ENCODE measurements around the gene ABCA13.

Gene ABCA13

DNA sequence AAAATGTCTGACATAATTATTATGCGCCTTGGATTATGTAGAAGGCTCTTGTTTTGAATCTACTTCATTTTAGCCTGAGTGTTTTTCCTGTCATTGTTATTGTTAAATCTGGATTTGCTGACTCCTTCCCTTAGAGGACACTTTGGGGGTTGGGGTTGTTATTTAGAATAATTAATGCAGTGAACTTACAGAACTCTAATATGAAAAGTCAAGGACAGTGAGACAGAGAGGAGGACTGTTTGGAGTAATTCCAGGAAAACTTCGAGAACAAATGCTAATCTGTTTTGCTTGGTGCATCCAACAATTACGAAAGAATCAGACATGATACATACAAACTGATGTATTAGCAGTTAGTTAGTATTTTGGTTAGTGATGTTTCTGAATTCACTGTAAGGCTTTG lies 146.1 kb downstream of the ABCA13 start:
- no peaks in the 10 kb centered on the region for H3K4me1 Mint-ChIP-seq
- no peaks in the 10 kb centered on the region for H3K27me3 Mint-ChIP-seq
- no peaks in the 10 kb centered on the region for H3K36me3 Mint-ChIP-seq (ENCODE audit: insufficient read depth)
- no peak for ATAC-seq (replicated peaks; ENCODE audit: extremely low read depth, poor library complexity, severe bottlenecking)
- DNase-seq (ENCODE audit: low spot score in 2 of 2): no peak
- no peak overlapping the region for H3K4me3 Mint-ChIP-seq
- H3K9me3 Mint-ChIP-seq: no peaks in the 10 kb centered on the region
- no peak overlapping the region for H3K27ac Mint-ChIP-seq (ENCODE audit: low read depth)

DNA sequence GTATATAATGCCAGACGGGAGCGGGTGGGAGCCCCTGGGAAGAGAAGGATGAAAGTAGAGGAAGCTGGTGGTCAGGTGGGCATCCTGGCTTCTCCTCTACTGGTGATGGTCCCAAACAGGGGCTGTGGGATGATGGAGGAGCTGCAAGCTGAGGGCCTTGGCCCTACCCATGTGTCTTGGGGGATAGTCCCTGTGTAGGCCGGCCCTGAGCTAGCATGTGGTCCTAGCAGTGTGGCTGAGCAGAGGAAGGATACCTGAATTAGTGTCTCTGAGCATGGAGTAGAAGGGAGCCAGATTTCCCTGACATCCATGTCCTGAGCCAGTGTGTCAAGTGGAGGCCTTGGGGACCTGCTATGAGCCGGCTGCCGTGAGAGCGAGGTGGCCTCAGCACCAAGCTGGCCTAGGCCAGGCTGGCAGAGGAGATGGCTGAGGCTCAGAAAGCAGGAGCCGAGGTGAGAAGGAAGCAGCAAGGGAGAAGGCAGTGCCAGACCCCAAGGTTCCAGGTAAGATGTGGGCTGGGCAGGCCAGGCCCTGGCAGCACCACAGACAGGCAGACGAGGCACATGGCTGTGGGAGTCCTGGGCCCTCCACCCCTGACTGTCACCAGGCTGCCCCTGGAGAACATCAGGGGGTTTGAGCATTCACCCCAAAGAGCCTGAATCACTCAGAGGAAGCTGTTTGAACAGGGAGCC lies 150.2 kb downstream of the ABCA13 start:
- no peak for DNase-seq (ENCODE audit: low spot score in 2 of 2)
- Mint-ChIP-seq H3K36me3 (ENCODE audit: insufficient read depth) (no peaks in the 10 kb centered on the region), H3K9me3 (no peaks in the 10 kb centered on the region), H3K27ac (ENCODE audit: low read depth) (no peak overlapping the region), H3K27me3 (no peaks in the 10 kb centered on the region), H3K4me1 (no peaks in the 10 kb centered on the region), H3K4me3 (no peak overlapping the region)
- ATAC-seq (replicated peaks; ENCODE audit: extremely low read depth, poor library complexity, severe bottlenecking): no peak

DNA sequence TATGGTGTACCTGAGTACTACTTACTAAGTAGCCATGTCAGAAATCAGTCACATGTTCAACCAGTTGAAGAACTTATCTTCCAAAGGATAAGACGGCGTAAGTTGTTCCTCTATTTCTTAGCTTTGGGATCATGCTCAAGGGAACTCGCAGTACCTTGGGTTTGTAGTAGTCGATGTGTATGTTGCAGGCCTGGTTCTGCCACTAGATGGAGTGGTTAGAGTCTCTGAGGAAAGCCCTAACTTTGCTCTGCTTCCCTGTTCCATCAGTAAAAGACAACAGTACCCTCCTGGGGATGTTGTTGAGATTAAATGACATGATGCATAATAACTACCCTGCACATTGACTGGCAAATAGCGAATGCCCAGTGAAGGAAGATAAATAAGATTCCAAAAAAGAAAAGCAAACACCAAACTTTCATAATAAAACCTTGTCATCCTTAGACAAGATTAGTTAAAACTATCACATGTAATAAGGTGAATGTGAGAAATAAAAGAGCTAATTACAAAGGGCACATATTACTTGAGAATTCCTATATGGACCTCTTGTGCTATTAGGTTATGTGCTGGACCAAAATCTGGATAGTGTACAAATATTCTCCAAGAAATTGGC lies 165.9 kb downstream of the ABCA13 start:
- H3K4me1 Mint-ChIP-seq: no peaks in the 10 kb centered on the region
- no peak overlapping the region for H3K27ac Mint-ChIP-seq (ENCODE audit: low read depth)
- H3K27me3 Mint-ChIP-seq: no peaks in the 10 kb centered on the region
- ATAC-seq (replicated peaks; ENCODE audit: extremely low read depth, poor library complexity, severe bottlenecking) (no peak), DNase-seq (ENCODE audit: low spot score in 2 of 2) (no peak)
- H3K36me3 Mint-ChIP-seq (ENCODE audit: insufficient read depth): no peaks in the 10 kb centered on the region
- no peak overlapping the region for H3K4me3 Mint-ChIP-seq
- H3K9me3 Mint-ChIP-seq: no peaks in the 10 kb centered on the region

DNA sequence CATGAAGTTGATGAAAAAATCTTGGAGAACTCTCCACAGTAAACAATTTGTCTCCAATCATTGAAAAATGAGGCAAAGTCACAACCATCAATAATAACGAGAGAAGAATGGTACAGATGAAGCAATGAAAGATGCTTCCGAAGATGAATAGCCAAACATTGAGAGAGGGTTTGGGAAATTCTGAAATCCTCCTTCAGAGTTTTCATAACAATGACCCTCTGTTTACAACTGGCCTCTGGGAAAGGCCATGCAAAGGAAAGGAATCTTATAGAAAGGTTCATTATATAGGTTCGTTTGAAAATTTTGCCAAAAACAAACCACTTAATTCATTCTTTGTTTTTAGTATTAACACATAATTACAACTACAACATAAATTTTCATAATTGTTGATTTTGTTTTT lies 166.5 kb downstream of the ABCA13 start:
- Mint-ChIP-seq H3K27ac (ENCODE audit: low read depth) (no peak overlapping the region), H3K4me3 (no peak overlapping the region), H3K4me1 (no peaks in the 10 kb centered on the region), H3K9me3 (no peaks in the 10 kb centered on the region), H3K27me3 (no peaks in the 10 kb centered on the region), H3K36me3 (ENCODE audit: insufficient read depth) (no peaks in the 10 kb centered on the region)
- DNase-seq (ENCODE audit: low spot score in 2 of 2) (no peak), ATAC-seq (replicated peaks; ENCODE audit: extremely low read depth, poor library complexity, severe bottlenecking) (no peak)

GRCh38 chr7:48347230-48347825 lies 176.1 kb downstream of the ABCA13 start:
- H3K4me3 Mint-ChIP-seq: no peak overlapping the region
- DNase-seq (ENCODE audit: low spot score in 2 of 2) (no peak), ATAC-seq (replicated peaks; ENCODE audit: extremely low read depth, poor library complexity, severe bottlenecking) (no peak)
- H3K4me1 Mint-ChIP-seq: no peaks in the 10 kb centered on the region
- H3K9me3 Mint-ChIP-seq: no peaks in the 10 kb centered on the region
- no peaks in the 10 kb centered on the region for H3K36me3 Mint-ChIP-seq (ENCODE audit: insufficient read depth)
- H3K27ac Mint-ChIP-seq (ENCODE audit: low read depth): no peak overlapping the region
- H3K27me3 Mint-ChIP-seq: no peaks in the 10 kb centered on the region

DNA sequence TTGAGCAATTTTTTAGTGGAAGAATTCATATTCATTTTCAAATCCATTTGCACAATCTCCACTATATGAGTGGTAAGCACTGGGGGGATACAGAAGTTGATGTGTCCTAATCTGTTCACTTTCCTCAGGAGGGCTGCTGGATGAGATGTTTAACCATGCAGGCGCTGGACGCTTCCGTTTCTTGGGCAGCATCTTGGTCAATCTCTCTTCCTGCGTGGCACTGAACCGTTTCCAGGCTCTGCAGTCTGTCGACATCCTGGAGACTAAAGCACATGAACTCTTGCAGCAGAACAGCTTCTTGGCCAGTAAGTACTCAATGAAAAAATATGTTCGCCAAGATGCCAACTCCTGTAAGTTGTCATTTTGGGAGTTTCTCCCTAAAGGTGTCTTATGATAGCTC lies 179.3 kb downstream of the ABCA13 start:
- Mint-ChIP-seq H3K27me3 (no peaks in the 10 kb centered on the region), H3K4me1 (no peaks in the 10 kb centered on the region), H3K27ac (ENCODE audit: low read depth) (no peak overlapping the region), H3K9me3 (no peaks in the 10 kb centered on the region), H3K36me3 (ENCODE audit: insufficient read depth) (no peaks in the 10 kb centered on the region), H3K4me3 (no peak overlapping the region)
- no peak for ATAC-seq (replicated peaks; ENCODE audit: extremely low read depth, poor library complexity, severe bottlenecking)
- no peak for DNase-seq (ENCODE audit: low spot score in 2 of 2)

- Mint-ChIP-seq H3K9me3 (no peaks in the 10 kb centered on the region), H3K27me3 (no peaks in the 10 kb centered on the region), H3K4me1 (no peaks in the 10 kb centered on the region), H3K27ac (ENCODE audit: low read depth) (no peak overlapping the region), H3K4me3 (no peak overlapping the region), H3K36me3 (ENCODE audit: insufficient read depth) (no peaks in the 10 kb centered on the region)
- no peak for DNase-seq (ENCODE audit: low spot score in 2 of 2)
- no peak for ATAC-seq (replicated peaks; ENCODE audit: extremely low read depth, poor library complexity, severe bottlenecking)
Measured at GRCh38 chr7:48351900-48352299, 180.6 kb downstream of the ABCA13 start.

- Mint-ChIP-seq H3K36me3 (ENCODE audit: insufficient read depth) (no peaks in the 10 kb centered on the region), H3K4me3 (no peak overlapping the region), H3K27ac (ENCODE audit: low read depth) (no peak overlapping the region), H3K27me3 (no peaks in the 10 kb centered on the region), H3K4me1 (no peaks in the 10 kb centered on the region), H3K9me3 (no peaks in the 10 kb centered on the region)
- DNase-seq (ENCODE audit: low spot score in 2 of 2) (no peak), ATAC-seq (replicated peaks; ENCODE audit: extremely low read depth, poor library complexity, severe bottlenecking) (no peak)
Measured at GRCh38 chr7:48355346-48355745, 184.1 kb downstream of the ABCA13 start.

GRCh38 chr7:48360574-48360973 lies 189.3 kb downstream of the ABCA13 start:
- no peaks in the 10 kb centered on the region for H3K4me1 Mint-ChIP-seq
- no peaks in the 10 kb centered on the region for H3K9me3 Mint-ChIP-seq
- H3K36me3 Mint-ChIP-seq (ENCODE audit: insufficient read depth): no peaks in the 10 kb centered on the region
- H3K27ac Mint-ChIP-seq (ENCODE audit: low read depth): no peak overlapping the region
- ATAC-seq (replicated peaks; ENCODE audit: extremely low read depth, poor library complexity, severe bottlenecking) (no peak), DNase-seq (ENCODE audit: low spot score in 2 of 2) (no peak)
- no peak overlapping the region for H3K4me3 Mint-ChIP-seq
- H3K27me3 Mint-ChIP-seq: peaks cover 11% of the 10 kb centered on the region

- Mint-ChIP-seq H3K27me3 (peaks cover 24% of the 10 kb centered on the region), H3K27ac (ENCODE audit: low read depth) (no peak overlapping the region), H3K9me3 (no peaks in the 10 kb centered on the region), H3K4me3 (no peak overlapping the region), H3K4me1 (no peaks in the 10 kb centered on the region), H3K36me3 (ENCODE audit: insufficient read depth) (no peaks in the 10 kb centered on the region)
- DNase-seq (ENCODE audit: low spot score in 2 of 2): no peak
- ATAC-seq (replicated peaks; ENCODE audit: extremely low read depth, poor library complexity, severe bottlenecking): no peak
Measured at GRCh38 chr7:48363174-48363573, 191.9 kb downstream of the ABCA13 start.

GRCh38 chr7:48365010-48365409 lies 193.8 kb downstream of the ABCA13 start:
- ATAC-seq (replicated peaks; ENCODE audit: extremely low read depth, poor library complexity, severe bottlenecking): no peak
- no peak overlapping the region for H3K4me3 Mint-ChIP-seq
- peaks cover 24% of the 10 kb centered on the region for H3K27me3 Mint-ChIP-seq
- H3K9me3 Mint-ChIP-seq: peaks cover 6% of the 10 kb centered on the region
- no peak overlapping the region for H3K27ac Mint-ChIP-seq (ENCODE audit: low read depth)
- DNase-seq (ENCODE audit: low spot score in 2 of 2): no peak
- H3K36me3 Mint-ChIP-seq (ENCODE audit: insufficient read depth): peaks cover 2% of the 10 kb centered on the region
- no peaks in the 10 kb centered on the region for H3K4me1 Mint-ChIP-seq

DNA sequence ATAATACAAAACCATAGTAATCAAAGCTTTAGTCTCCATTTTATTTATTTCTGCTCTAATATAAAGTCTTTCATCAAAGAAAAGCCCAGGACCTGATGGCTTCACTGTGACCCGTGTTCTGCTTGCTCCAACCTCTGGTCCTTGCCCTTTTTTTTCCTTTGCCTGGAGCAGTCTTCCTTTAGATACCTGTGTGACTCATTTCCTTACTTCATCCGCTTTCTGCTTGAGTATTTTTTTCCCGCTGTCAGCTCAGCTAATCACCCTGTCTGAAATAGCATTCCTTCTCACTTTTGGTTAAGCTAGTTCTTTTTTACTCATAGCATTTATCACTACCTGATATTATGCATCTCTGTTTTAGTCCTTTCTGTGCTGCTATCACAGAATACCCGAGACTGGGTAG lies 194.8 kb downstream of the ABCA13 start:
- ATAC-seq (replicated peaks; ENCODE audit: extremely low read depth, poor library complexity, severe bottlenecking): no peak
- H3K27me3 Mint-ChIP-seq: peaks cover 24% of the 10 kb centered on the region
- peaks cover 2% of the 10 kb centered on the region for H3K36me3 Mint-ChIP-seq (ENCODE audit: insufficient read depth)

DNA sequence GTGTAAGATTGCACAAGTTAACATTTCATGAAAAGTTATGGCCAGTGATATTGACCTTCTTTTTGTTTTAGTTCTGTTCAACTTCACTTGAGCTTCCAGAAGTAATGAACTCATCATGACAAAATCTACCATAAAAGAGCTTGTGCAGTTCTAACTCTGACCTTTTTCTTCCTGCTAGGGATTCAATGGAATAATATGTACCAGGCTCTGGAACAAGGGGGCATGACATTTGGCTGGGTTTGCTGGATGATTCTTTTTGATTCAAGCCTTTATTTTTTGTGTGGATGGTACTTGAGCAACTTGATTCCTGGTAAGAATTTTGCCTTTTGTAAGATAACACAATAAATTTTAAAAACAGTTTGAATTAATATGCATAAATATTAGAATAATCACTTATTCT lies 205.0 kb downstream of the ABCA13 start:
- H3K4me3 Mint-ChIP-seq: no peak overlapping the region
- no peaks in the 10 kb centered on the region for H3K36me3 Mint-ChIP-seq (ENCODE audit: insufficient read depth)
- DNase-seq (ENCODE audit: low spot score in 2 of 2) (no peak), ATAC-seq (replicated peaks; ENCODE audit: extremely low read depth, poor library complexity, severe bottlenecking) (no peak)
- peaks cover 6% of the 10 kb centered on the region for H3K9me3 Mint-ChIP-seq
- no peaks in the 10 kb centered on the region for H3K27me3 Mint-ChIP-seq
- no peak overlapping the region for H3K27ac Mint-ChIP-seq (ENCODE audit: low read depth)
- no peaks in the 10 kb centered on the region for H3K4me1 Mint-ChIP-seq

More for the DNA sequence above, 194.8 kb downstream of the ABCA13 start:
- H3K4me1 Mint-ChIP-seq: no peaks in the 10 kb centered on the region
- no peak overlapping the region for H3K27ac Mint-ChIP-seq (ENCODE audit: low read depth)
- peaks cover 13% of the 10 kb centered on the region for H3K9me3 Mint-ChIP-seq
- no peak overlapping the region for H3K4me3 Mint-ChIP-seq
- DNase-seq (ENCODE audit: low spot score in 2 of 2): no peak

Data from central memory CD8-positive, alpha-beta T cell (primary cell).